GM21576 (cell line): ENCODE data around the gene RGS6.

Experiments used
- ATAC-seq: cut with Tn5 transposase; IDR thresholded peaks from one replicate; pipeline ENCODE4 v1.9.1; 2021; ENCODE audit warnings: mild to moderate bottlenecking, moderate library complexity; ENCODE audit not compliant: unreplicated experiment

Gene RGS6

DNA sequence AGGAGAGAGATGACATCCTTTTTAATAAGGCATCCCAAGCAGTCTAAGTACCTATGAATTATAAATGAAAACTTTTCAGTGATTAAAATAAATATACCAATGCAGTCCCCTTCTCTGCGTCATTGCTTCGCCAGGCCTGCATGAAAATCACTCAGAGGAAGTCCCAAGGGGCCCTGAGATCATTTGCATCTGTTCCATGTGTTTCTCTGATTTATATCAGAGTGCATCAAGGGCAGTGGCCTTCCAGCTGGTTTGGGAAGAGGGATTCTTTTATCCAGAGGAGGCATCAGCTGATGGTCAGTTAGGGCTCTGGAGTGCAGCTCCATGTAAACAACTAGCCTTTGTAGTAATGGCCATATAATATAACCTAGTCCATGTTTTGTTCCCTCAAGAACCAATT lies 210.1 kb downstream of the RGS6 start:
- ATAC-seq: no peak

DNA sequence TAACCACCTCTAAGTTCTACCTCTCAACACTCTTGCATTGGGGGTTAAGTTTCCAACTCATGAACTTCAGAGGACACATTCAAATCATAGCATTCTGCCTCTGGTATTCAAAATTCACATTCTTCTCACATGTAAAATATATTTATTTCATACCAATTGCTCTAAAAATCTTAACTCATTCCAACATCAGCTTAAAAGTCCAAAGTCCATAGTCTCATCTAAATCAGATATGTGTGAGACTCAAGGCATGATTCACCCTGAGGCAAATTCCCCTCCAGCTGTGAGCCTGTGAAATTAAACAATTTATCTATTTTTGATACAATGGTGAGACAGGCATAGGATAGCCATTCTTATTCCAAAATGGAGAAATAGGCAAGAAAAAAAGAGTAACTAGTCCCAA lies 214.0 kb downstream of the RGS6 start:
- ATAC-seq: no peak

DNA sequence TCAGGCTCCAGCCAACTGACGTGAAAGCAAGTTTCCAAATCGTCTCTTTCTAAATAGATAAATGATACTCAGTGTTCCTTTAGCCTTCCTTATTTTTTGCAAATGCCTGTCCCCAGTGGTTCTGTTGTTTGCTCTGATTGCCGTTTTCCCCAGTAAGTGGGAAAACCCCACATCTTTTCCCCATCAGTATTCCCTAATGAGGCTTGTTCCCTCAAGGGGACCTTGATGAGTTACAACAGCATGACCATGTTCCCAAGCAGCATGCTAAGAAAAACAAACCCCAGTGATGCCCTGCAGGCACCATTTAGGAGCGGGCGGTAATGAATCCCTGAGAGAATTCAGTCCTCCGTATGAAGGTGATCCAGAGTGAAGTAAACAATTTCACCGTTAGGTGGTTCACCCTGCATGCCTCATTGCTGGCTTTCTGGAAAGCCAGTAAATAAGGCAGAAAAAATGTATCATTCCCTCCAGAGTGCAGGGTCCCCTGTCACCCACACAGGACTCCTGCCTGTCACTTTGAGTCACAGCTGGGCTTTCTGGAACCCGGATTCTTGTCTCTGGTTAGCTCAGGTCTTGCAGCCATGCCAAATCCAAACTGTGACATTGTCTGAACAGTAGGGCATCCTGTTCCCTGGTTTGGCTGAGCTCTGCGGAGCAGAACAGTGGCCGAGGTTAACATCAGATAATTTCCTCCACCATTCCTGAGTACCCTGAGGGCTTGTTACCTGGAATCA lies 222.6 kb downstream of the RGS6 start:
- no peak for ATAC-seq

DNA sequence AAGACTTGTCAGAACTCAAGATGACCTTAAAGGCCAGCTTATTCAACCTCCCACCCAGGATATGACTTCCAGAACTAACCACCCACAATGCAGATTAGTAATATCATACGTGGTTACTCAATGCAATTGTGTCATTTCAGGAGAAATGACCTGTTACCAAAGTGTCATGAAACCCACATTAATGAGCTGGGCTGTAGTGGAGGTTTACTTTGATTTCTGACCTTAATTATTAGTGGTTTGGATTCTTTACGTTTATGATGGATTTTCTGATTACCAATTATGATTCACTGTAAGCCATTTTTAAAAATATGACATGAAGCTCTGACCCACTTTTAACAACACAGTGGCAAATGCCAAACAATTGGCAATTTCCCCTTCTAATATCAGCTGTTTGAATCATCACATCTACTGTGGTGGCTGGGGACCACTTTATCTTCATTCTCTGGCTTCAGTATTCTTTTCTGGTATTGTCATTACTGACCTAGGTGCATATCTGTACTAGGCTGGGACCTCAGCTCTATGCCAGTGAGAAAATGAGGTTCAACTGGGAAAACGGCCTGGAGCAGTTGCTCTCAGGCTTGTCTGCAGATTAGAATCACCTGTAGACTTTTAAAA lies 223.3 kb downstream of the RGS6 start:
- no peak for ATAC-seq

DNA sequence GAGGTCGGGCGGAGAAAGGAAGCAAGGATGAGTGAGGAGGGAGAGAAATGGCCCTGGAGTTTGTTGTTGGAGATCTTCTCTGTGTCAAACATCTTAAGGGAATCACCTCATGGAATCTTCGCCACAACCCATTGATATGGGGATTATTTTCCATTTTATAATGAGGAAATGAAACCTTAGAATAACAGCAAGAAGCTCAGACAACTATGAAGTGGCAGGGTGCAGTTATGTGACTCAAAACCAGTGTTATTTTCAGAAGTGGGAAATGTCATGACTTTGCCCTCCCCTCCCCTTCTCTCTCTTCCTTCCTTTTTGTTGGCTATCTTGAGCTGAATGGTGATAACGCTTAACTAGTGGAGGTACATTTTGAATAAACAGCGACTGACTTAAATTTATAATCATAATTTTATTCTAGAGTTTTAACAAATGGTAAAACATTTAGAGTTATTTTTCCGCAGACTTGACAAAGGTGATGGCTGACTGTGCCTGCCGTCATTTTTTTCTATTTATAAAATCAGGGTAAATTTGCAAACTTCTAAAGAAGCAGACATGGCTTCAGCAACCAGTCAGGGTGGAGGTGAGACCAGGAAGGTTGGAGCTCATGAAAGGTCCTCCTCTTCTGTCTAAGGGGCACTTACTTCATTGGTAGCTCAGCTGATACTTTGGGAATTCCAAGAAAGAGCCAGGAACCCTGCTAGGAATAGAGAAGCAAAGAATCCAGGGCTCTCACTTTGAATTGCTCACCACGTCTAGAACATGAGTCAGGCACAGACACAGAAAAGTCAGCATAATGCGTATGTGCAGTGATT lies 232.4 kb downstream of the RGS6 start:
- ATAC-seq: no peak

DNA sequence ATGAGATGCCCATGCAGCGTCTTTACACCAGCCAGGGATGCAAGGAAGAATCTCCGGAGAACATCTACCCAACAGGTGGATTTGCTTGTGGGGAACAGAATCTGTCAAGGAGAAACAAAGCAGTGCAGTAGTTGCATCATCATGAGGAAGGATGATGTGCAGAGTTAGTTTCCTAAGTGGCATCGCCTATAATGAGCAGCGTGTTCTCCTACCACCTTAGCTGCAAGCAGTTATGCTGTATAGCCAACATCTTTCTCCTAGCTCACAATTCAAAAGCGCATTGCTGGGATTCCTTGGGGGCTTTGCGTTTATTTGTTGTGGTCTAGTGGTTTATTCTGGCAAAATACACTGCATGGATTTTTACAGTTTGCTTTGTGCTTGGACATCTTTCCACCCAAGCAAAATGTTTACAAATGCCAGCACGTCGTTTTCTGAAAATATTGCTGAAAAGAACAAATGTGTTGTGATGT lies 233.0 kb downstream of the RGS6 start:
- no peak for ATAC-seq

DNA sequence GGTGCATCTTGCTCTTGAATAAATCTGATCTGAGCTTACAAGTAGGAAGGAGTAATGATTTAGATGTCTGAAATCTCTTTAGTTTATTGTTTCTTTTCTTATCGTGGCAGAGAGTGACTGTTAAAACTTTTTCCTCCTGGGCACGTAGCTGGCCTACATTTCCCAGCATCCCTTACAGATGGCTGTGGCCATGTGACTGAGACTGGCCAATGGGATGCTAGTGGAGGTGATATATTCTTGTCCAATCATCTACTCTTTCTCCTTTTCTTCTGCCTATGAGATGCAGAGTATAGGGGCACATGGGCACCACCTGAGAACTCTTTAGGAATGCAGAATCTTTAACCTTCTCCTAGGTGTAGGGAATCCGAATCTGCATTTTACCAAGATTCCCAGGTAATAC lies 237.3 kb downstream of the RGS6 start:
- ATAC-seq: no peak

DNA sequence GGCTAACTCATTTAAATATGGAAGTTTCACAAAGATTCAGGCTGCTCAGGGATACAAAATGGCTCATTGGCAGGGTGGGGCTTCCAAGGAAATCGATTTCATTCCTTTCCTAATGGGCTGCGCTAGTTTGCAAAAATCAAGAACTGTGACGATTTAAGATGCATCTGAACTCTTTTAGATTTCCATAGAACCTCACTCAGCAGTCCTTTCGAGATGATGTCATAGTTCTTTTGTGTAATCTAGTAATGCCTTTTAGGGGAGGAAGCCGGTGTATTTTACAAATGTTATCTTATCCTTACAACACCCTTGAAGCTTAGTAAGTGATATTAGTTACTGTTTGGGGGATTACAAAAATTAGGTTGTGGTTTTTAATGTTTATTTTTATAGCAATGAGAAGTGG lies 239.8 kb downstream of the RGS6 start:
- ATAC-seq: no peak

DNA sequence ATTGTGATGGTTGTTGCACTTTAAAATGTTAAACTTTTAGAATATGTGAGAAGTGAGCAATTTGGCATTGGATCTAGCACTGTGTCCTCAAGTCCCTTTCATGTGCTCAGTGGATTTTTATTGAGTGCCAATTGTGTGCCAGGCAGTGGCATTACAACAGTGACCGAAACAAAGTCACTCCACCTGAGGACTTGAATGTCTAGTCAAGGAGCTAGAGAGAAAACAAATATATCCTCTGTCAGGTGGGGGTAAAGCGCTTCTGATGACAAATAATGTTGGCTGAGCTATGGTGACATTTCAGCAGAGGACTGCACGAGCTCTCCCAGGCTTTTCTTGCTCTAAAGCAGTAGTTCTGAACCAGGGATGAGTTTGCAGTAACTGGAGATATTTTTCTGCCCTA lies 240.4 kb downstream of the RGS6 start:
- no peak for ATAC-seq

DNA sequence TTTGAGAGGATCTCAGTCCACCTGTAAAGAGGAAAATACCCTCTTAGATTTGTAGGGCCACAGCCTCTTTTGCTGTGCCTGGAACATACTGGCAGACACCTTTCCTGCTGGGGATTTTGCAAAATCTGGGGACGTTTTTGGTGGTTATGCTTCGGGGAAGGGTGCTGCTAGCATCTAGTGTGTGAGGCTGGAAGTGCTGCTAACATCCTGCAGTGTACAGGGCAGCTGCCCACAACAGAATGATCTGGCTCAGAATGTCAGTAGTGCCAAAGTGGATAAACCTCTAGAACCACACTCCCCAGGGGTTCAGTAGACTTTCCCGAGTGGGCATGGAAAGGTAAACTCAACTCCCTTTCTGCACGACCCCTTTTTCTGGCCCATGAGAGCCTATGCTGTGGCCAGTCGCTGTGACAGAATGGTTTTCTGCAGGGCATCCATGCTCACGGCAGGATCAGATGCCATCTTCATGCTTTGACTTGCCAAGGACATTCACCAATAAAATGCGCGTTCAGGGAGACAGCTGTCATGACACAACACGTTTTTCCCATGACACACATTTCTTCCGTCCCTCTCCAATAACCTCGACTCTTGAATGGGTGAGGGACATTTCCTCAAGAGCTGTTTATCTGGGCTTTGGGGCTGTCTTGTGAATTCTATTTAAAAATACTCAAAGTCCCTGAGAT lies 240.9 kb downstream of the RGS6 start:
- no peak for ATAC-seq

DNA sequence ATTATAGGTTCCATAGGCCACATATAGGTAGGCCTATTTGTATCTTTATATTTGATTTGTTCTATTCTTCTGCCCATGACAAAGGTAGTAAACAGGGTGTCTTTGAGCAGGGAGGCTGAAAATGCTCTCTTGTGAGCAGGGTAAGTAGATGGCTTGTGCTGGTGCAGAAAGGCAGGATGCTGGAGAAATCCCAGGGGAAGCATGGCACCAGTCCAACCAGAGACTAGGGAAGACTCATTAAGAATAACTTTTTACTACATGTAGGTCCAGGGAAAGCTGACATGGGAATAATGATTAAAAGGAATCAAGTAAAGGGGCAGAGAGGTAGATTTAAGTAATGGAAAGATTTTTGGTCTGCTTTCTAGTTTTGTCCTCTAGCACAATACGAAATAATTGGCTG lies 245.0 kb downstream of the RGS6 start:
- ATAC-seq: no peak

DNA sequence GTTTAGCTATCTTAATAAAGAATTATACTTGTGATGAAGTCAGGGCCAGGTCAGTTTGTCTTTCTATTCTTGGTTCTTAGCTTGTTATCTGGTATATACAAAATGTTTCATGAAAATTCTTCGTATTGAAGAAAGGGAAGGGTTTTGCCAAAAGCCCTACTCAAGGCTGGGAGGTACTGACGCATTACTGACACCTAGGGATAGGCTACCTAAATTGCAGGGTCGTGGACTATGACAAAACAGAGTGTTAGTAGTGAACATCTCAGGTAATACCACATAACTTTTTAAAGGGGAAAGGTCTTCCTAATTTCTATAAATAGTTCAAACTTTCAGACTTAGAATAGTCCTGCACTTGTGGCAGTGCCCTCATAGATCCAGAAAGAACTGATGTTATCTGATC lies 246.3 kb downstream of the RGS6 start:
- ATAC-seq: no peak

DNA sequence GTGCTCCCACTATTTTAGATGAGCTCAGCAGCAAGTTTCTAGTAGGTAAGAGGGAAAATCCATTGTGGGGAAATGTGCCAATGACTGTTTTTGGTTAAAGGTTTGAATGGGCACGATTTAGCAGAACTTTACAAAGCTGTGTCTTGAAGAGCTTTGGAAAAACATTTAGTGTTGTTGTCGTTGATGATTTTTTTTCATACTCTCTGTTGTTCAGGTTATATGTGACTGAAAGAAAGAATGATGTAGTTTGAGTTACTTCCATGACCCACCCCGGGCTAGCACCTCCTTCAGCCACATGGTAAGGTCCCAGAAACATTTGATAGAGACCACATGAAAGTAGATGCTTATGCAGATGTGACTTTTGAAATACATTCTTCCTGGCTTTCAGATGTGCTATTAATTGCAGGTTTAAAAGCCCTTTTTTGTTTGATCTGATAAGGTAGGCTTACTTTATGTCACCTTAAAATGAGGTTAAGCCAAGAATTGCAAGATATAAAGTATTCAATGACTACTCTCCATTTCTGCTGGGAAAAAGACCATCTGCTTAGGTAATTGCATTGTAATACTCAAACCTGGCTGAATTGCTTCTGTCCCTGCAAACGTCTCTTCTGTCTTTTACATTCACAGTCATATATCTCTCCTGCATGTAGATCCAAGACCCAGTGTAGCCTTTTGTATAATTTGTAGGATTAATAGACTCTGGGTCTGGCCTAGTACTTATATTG lies 250.6 kb downstream of the RGS6 start:
- no peak for ATAC-seq

DNA sequence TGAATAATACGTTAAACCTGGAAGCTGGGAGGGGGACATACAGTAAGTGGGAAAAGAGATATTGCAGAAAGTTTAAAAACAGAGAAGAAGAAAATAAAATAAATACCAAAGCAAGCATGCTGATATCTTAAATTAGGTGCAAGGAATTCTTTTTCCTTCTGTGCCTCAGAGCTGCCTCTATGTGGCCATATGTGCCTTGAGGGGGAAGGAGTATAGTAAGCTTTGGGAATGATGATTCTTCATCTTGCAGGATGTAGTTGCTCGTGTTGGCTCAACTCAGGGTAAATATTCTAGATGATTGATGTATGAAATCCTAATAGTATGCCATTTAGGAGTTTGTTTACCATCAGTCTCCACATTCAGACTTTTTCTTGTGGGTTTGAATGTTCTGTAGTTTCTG lies 251.4 kb downstream of the RGS6 start:
- ATAC-seq: no peak

DNA sequence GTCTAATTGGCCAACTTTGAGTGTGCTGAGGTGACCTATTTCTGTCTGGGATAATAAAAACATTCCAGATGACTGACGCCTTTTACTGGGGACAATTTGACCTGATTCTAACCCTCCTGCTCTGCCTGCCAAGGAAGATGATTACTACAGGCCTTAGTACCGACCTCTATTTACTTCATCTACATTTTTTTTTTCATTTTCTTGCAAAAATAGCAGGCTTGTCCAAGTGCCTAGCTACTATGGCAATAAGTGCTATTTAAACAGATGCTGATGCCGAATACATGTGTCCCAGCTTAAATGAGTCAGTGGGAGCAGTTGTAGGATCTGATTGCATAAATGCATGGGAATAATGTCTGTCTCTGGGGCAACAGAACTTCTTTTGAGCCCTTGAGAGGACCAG lies 254.3 kb downstream of the RGS6 start:
- ATAC-seq: no peak

DNA sequence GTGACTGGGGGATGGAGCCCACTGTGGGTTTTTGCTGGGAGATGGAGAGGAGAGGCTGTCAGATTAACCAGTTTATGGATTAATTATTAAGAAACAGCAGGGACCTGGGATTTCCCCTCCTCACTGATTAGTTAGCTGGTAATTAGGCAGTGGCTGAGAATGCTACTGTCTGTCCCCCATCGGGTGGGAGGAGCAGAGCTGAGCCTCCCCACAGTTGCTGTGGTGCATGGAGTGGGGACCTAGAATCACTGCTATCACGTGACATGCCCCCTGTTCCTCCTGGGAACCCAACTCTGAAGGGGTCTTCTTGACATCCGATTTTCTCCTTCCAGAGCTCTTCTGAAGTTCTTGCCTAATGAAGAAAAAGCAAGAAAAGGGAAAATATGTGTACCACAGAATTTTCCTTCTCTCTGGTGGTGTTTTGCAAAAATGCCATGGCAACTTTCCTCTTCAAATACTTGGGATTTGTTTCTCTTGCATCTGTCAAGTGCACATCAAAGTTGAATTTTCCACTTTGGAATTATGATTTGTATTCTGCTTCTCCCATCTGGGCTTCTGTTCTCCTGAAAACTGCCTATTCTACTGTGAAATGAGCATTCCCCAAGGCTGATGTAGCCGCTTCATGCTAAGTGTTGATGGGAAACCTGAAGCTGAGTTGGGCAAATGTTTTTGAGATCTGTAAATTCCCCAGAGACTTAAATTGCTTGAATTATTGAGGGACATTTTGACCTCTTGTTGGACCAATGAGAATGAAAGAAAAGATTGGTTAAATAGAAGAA lies 264.2 kb downstream of the RGS6 start:
- ATAC-seq: no peak

DNA sequence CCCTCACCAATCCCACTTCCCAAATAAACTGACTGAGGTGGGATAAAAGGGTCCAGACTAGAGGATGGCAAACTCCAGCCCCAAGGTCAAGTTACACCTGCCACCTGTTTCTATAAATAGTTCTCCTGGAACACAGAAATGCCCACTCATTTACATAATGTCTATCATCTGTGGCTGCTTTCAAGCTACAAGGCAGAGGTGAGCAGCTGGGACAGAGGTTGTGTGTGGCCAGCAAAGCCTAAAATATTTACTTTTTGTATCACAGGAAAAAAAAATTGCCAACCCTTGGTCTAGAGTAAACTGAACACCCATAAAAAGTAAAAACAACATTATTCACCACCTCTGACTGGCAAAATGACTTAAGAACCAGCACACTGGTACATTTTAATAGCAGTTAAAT lies 269.4 kb downstream of the RGS6 start:
- ATAC-seq: no peak

DNA sequence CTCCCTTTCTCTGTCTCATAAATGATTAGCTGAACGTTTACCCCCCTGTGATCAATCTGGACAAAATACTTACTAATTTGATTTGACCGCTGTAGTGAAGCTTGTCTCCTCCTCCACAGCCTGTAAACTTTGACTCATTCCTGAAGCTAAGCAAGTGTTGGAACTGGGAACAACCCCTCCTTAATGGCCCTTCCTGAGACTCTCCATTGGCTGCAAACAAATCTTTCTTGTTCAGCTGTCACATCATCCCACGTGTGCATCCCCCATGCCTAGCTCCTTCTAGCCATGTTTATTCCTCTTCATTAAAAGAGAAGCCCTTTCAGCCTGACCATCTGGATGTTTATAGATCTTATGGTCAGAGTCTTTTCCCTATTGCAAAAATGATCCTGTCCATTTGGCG lies 281.2 kb downstream of the RGS6 start:
- ATAC-seq: no peak

DNA sequence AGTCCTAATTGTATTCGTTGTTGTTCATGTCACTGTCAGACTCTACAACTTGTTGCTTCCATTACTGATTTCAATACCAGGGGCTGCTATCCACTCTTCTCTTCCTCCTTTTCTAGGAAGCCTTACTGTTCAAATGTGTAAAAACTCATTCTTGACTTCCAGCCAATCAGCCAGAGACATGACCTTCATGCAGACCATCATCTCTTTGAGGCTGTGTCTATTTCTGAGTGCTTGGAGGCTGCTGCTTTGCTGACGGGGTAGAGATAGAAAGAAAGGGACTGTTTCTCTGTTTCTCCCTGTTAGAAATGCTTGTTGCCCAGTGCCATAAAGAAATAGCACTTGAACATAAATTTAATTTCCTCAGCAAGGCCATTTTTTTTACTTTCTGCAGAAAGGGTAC lies 282.9 kb downstream of the RGS6 start:
- ATAC-seq: no peak

DNA sequence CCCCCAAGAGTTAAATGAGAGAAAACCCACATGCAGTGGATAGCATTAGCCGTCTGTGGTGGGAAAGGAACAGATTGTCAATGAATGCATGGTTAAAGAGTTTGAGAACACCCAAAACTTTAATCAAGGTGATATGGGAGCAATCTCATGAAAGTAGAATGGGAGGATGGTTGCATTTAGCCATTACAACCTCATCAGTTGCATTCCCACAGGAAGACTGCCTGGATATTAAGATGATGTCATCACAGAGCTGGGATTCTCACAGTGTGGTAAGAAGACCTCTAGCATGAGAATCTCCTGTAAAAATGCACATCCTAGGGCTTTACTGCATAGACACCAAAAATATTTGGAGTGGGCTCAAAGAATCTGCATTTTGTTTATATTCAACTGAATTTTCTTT lies 284.9 kb downstream of the RGS6 start:
- no peak for ATAC-seq
